ENCODE data around the gene HOOK2. TPM values are rescaled to one million over a fixed set of nuclear protein-coding genes. Genes with fewer than 3 reads are reported as not detected.

HOOK2 gene
- total and polyA plus RNA-seq, 2 experiments from 2014 or later, result 56.9 to 86.4 TPM

GRCh38 chr19:12790628-12791344 lies 15.4 kb upstream of the HOOK2 start (continued):
- TF ChIP-seq ZNF462 (CRISPR knock-in tag; IDR thresholded peaks at IDR 0.05) (no peak), NANOG (IDR thresholded peaks at IDR 0.05; ENCODE audit: borderline replicate concordance) (no peak), ZNF114 (CRISPR knock-in tag; IDR thresholded peaks at IDR 0.05) (no peak), EZH2phosphoT487 (IDR thresholded peaks at IDR 0.05; ENCODE audit: unreplicated experiment) (no peak), POLR2AphosphoS5 (IDR thresholded peaks at IDR 0.05; ENCODE audit: low read depth) (no peak), EZH2 (IDR thresholded peaks at IDR 0.05; ENCODE audit: low read depth, unreplicated experiment) (no peak), JUNB (IDR thresholded peaks at IDR 0.05; ENCODE audit: unreplicated experiment) (no peak)

GRCh38 chr19:12789904-12790619 lies 14.7 kb upstream of the HOOK2 start:
- H3K4me1 ChIP-seq (ENCODE audit: insufficient read depth), result peaks cover 34% of the 10 kb centered on the region
- H3K27ac ChIP-seq (ENCODE audit: low read depth), result peak overlapping the region; percentile 87
- Mint-ChIP-seq H3K4me3 (peak overlapping the region; percentile 85), H3K27ac (no peak overlapping the region), H3K9me3 (peaks cover 3% of the 10 kb centered on the region; the same call in 2 of the 3 replicates), H3K4me1 (peaks cover 27% of the 10 kb centered on the region), H3K36me3 (ENCODE audit: low read depth) (peaks cover 3% of the 10 kb centered on the region; the same call in 1 of the 3 replicates), H3K27me3 (ENCODE audit: insufficient read depth, low read depth, poor library complexity) (peaks cover 46% of the 10 kb centered on the region)
- peak; percentile 98 for DNase-seq (ENCODE audit: low spot score)
- H3K9me2 ChIP-seq (ENCODE audit: insufficient read depth), result no peaks in the 10 kb centered on the region
- peak overlapping the region; percentile 78 for H2AFZ ChIP-seq
- peak; percentile 44 for ATAC-seq
- H3K36me3 ChIP-seq (ENCODE audit: insufficient read depth), result no peaks in the 10 kb centered on the region
- TF ChIP-seq POLR2AphosphoS5 (IDR thresholded peaks at IDR 0.05; ENCODE audit: low read depth) (peak; percentile 50; the same call in 1 of the 2 replicates), EZH2 (IDR thresholded peaks at IDR 0.05; ENCODE audit: low read depth, unreplicated experiment) (no peak)
- TF ChIP-seq, protein P1, sequence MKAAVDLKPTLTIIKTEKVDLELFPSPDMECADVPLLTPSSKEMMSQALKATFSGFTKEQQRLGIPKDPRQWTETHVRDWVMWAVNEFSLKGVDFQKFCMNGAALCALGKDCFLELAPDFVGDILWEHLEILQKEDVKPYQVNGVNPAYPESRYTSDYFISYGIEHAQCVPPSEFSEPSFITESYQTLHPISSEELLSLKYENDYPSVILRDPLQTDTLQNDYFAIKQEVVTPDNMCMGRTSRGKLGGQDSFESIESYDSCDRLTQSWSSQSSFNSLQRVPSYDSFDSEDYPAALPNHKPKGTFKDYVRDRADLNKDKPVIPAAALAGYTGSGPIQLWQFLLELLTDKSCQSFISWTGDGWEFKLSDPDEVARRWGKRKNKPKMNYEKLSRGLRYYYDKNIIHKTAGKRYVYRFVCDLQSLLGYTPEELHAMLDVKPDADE (IDR thresholded peaks at IDR 0.05), result 0 out of 2 replicates have a peak, but pooled peaks have one; percentile 21
- H3K4me2 ChIP-seq, result peak overlapping the region; percentile 96
- no peaks in the 10 kb centered on the region for H4K20me1 ChIP-seq (replicated peaks; ENCODE audit: insufficient read depth)
- peaks cover 27% of the 10 kb centered on the region for H3K27me3 ChIP-seq (ENCODE audit: insufficient read depth)
- H3K79me2 ChIP-seq (replicated peaks; ENCODE audit: insufficient read depth), result no peaks in the 10 kb centered on the region
- peak overlapping the region; percentile 83 for H3K4me3 ChIP-seq
- H3F3A ChIP-seq (replicated peaks; ENCODE audit: low read depth), result peaks cover 29% of the 10 kb centered on the region; the same call in 1 of the 2 replicates
